WTC11 (cell line): ENCODE data around the gene LRRC51.
A peak's percentile ranks its signal among the peaks of the same experiment; 100 is the strongest.

Experiments
- ATF1 ChIP-seq: sonication (generic); formaldehyde crosslinking; IDR thresholded peaks from 2 replicates; pipeline ENCODE4 v1.8.1; 2023; ENCODE audit warnings: mild to moderate bottlenecking, moderate library complexity, missing genetic modification reagents
- CTCF ChIP-seq: fragments of 200-600 bp; IDR thresholded peaks from 2 replicates; pipeline ENCODE4 v1.8.0; 2022; ENCODE audit warnings: antibody characterized with exemption
- HMGXB4 ChIP-seq: sonication (generic); formaldehyde crosslinking; IDR thresholded peaks from 2 replicates; pipeline ENCODE4 v1.8.1; 2023; ENCODE audit warnings: mild to moderate bottlenecking, moderate library complexity, missing genetic modification reagents
- KAT7 ChIP-seq: sonication (generic); formaldehyde crosslinking; IDR thresholded peaks from 2 replicates; pipeline ENCODE4 v1.8.1; 2023; ENCODE audit warnings: missing genetic modification reagents, mild to moderate bottlenecking, borderline replicate concordance
- NFATC4 ChIP-seq: fragments of 250-450 bp; sonication (Bioruptor Pico); IDR thresholded peaks from 2 replicates; pipeline ENCODE4 v1.9.0; 2021; ENCODE audit warnings: mild to moderate bottlenecking
- SP1 ChIP-seq: sonication (generic); formaldehyde crosslinking; conservative IDR thresholded peaks from 2 replicates; pipeline ENCODE4 v1.8.1; 2022; ENCODE audit warnings: missing genetic modification reagents
- ZMAT4 ChIP-seq: fragments of 250-450 bp; sonication (Bioruptor Pico); IDR thresholded peaks from 2 replicates; pipeline ENCODE4 v1.9.0; 2021; ENCODE audit warnings: mild to moderate bottlenecking

GRCh38 chr11:72112143-72112977 is 31.7 kb downstream of the LRRC51 start, which contains the start of gene ANAPC15:
- TF ChIP-seq ATF1 (CRISPR knock-in tag) (no peak), CTCF (no peak), SP1 (peak; percentile 65), ZMAT4 (CRISPR knock-in tag) (0 out of 2 replicates have a peak, but pooled peaks have one; percentile 15), NFATC4 (CRISPR knock-in tag) (no peak), KAT7 (no peak), HMGXB4 (CRISPR knock-in tag) (no peak)
